T-helper 2 cell treated with Interferon-gamma antibody and Interleukin-4, amounts not matched to agents 5 μg/mL and 100 μg/mL, for 36 hours (primary cell): ENCODE data around the gene DNTT.
"Not testable (repeated sequence)": the region's sequence is repeated elsewhere in the genome, so short reads cannot be mapped to it uniquely, and the experiment has no call there.

Experiments used
- DNase-seq: peaks from one replicate; pipeline ENCODE4 v3.0.0; 2021; ENCODE audit warnings: low spot score
- H3K27ac Mint-ChIP-seq: one replicate; pipeline ENCODE4 v1.8.0; 2021; ENCODE audit warnings: mild to moderate bottlenecking, mixed read lengths
- H3K27me3 Mint-ChIP-seq: one replicate; pipeline ENCODE4 v1.8.0; 2021; ENCODE audit warnings: low read depth, mixed read lengths
- H3K36me3 Mint-ChIP-seq: one replicate; pipeline ENCODE4 v1.8.0; 2021; ENCODE audit warnings: low read depth, mixed read lengths
- H3K4me1 Mint-ChIP-seq: one replicate; pipeline ENCODE4 v1.8.0; 2021; ENCODE audit warnings: low read depth, mixed read lengths
- H3K4me3 Mint-ChIP-seq: one replicate; pipeline ENCODE4 v1.8.0; 2022; ENCODE audit warnings: mild to moderate bottlenecking, moderate library complexity, mixed read lengths
- H3K9me3 Mint-ChIP-seq: one replicate; pipeline ENCODE4 v1.8.0; 2021; ENCODE audit warnings: mixed read lengths

The DNTT gene

DNA sequence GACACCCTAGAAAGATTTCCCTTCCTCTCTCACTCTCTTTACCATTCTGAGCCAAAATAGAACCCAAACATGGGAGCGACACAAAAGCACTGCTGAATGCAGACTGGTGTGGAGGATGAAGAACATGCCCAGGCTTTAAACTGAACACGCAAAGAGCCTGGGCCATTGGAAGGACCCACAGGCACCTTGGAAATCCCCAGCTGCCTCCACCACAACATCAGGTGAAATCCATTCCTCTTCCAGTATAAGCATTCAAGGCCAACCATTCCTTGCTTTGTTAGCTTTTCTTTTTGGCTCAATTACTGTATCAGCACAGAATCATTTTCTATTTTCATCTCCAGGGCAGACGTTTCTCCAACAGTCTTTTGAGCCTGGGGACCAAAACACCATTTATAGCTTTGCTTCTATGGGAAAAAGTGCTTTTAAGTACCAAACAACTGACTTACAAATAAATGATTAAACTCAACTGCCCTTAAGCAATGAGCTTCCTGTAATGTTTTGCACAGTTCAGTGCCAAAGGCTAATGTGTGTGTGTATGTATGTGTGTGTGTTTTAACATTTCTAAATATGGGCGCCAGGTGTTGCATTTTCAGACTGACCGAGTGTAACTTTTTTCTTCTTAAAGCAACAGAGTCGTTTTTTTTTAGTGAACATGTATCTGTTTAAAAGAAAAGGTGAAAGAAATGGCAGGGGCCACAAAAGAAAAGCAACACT is 16.7 kb upstream of the DNTT start:
- no peaks in the 10 kb centered on the region for H3K9me3 Mint-ChIP-seq
- H3K4me3 Mint-ChIP-seq: peak overlapping the region; percentile 51
- H3K27ac Mint-ChIP-seq: no peak overlapping the region
- peaks cover 13% of the 10 kb centered on the region for H3K4me1 Mint-ChIP-seq
- H3K27me3 Mint-ChIP-seq: no peaks in the 10 kb centered on the region
- no peaks in the 10 kb centered on the region for H3K36me3 Mint-ChIP-seq
- DNase-seq: no peak

- no peak for DNase-seq
- H3K9me3 Mint-ChIP-seq: no peaks in the 10 kb centered on the region
- H3K27me3 Mint-ChIP-seq: no peaks in the 10 kb centered on the region
- H3K4me1 Mint-ChIP-seq: peaks cover 13% of the 10 kb centered on the region
- H3K36me3 Mint-ChIP-seq: no peaks in the 10 kb centered on the region
- peak overlapping the region; percentile 58 for H3K27ac Mint-ChIP-seq
- peak overlapping the region; percentile 51 for H3K4me3 Mint-ChIP-seq
Observed at GRCh38 chr10:96288151-96288621, 16.0 kb upstream of the DNTT start.

GRCh38 chr10:96289218-96289910 is 14.9 kb upstream of the DNTT start:
- H3K9me3 Mint-ChIP-seq: no peaks in the 10 kb centered on the region
- no peak overlapping the region for H3K27ac Mint-ChIP-seq
- H3K36me3 Mint-ChIP-seq: no peaks in the 10 kb centered on the region
- peaks cover 19% of the 10 kb centered on the region for H3K4me1 Mint-ChIP-seq
- peaks cover 5% of the 10 kb centered on the region for H3K27me3 Mint-ChIP-seq
- no peak for DNase-seq
- H3K4me3 Mint-ChIP-seq: no peak overlapping the region

DNA sequence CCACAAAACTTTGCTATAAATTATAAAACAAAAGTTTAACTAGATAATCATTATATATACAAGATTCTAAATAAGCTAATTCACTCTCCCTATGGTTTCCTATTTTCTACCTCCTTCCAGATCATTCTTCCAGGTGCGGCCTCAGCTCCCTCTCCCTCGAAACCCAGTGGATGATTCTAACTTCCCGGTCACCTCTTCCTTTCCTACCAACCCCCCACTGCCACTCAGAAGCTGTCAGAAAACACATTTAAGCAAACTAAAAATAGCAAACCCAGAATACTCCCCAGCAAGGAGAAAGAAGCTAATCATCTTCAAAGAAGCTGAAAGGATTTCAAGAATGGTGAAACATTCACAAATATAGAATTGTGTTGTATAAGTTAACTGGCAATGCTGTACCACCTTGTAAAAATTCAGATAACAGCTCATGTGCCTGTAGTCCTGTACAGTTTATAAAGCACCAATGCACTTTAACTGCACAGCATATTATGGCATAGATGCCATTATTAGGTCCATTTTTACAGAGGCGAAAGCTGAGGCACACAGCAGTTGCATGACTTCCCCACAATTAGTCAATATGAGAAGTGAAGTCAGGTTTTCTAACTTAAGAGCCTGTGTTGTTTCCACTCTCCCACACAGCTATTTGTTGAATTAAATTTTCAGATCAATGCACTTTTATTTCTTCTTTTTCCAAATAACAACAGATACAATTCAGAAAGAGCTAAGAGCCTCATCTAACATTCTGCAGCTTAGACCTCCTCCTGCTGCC is 13.7 kb upstream of the DNTT start:
- H3K4me1 Mint-ChIP-seq: peaks cover 22% of the 10 kb centered on the region
- H3K9me3 Mint-ChIP-seq: no peaks in the 10 kb centered on the region
- peaks cover 5% of the 10 kb centered on the region for H3K27me3 Mint-ChIP-seq
- H3K4me3 Mint-ChIP-seq: no peak overlapping the region
- H3K27ac Mint-ChIP-seq: no peak overlapping the region
- no peak for DNase-seq
- H3K36me3 Mint-ChIP-seq: no peaks in the 10 kb centered on the region

DNA sequence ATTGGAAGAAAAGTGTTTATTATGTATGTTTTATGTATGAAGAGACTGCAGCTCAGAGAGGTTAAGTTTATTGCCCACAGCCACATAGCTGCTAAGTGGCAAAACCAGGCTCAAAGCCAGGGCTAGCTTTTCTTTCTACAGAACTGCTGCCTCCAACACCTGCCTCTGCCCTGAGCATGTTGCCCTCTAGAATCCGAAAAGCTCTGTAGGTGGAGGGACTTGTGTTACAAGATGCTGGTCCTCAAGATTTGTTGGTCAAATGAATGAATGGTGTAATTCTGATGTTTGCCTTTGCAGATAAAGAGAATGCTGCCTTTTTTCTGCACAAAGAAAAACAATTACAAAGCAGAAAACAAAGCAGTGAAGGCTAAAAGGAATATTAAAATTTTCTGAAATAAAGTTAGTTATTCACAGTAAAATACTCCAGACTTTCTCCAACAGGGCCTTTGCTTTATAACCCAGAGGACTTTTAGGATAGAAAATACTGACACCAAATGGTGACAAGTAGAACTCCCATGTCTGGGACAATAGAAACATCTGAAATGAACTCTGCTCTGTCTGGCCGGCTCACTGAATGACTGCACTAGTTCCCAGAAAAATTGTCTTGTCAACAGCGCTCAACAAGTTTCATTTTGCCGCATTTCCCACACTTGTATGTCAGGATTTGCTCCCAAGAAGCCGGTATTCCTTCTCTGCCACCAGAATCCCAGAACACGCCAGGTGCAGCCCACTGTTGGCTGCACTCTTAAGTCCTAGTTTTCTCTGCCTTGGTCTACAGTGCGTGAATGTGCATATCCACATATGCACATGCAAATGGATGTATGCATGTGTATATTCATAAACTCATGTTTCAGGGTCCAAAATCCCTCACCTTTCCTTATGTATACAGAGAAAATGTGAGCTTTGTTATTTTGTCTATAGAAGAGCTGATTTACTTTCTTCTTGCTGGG is 11.0 kb upstream of the DNTT start:
- Mint-ChIP-seq H3K4me1 (peaks cover 17% of the 10 kb centered on the region), H3K36me3 (no peaks in the 10 kb centered on the region), H3K9me3 (no peaks in the 10 kb centered on the region), H3K27me3 (peaks cover 5% of the 10 kb centered on the region), H3K4me3 (no peak overlapping the region), H3K27ac (no peak overlapping the region)
- DNase-seq: no peak

DNA sequence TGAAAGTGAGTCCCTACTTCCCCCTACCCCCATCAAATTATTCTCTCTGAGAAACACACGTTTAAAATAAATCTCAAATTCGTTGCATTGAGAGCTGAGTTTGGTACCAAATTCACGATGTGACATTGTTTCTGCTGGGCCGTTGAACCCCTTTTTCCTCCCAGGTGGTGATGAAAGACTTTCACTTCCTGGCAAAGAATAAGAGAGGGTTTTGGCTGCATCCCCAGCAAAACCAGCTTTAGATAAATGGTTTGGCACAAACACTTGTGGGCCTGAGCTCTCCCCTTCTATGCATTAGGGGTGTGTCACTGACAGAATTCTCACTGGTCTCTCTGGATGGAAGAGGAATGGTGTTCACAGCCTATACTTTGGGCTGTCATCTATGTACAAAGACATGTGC is 8.8 kb upstream of the DNTT start:
- DNase-seq: no peak
- no peak overlapping the region for H3K27ac Mint-ChIP-seq
- no peak overlapping the region for H3K4me3 Mint-ChIP-seq
- H3K4me1 Mint-ChIP-seq: peaks cover 21% of the 10 kb centered on the region
- H3K27me3 Mint-ChIP-seq: peaks cover 5% of the 10 kb centered on the region
- H3K9me3 Mint-ChIP-seq: no peaks in the 10 kb centered on the region
- H3K36me3 Mint-ChIP-seq: no peaks in the 10 kb centered on the region

DNA sequence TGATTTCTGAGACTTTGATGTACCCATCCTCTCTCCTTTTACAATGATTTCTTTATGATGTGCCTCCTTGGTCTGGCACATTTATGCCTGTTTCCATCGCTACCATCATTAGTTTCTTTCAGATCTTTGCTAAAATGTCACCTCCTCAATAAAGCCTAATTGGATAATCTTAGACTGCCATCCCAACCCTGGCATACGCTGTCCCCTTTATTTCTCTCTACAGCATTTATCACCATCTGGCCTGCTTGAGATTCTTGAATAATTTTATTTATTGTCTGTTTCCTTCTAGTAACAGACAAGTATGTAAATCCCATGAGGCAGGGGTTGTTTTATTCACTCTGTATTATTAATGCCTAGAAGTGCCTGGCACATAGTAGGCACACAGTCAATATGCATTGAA is 6.7 kb upstream of the DNTT start:
- no peaks in the 10 kb centered on the region for H3K9me3 Mint-ChIP-seq
- peaks cover 21% of the 10 kb centered on the region for H3K4me1 Mint-ChIP-seq

DNA sequence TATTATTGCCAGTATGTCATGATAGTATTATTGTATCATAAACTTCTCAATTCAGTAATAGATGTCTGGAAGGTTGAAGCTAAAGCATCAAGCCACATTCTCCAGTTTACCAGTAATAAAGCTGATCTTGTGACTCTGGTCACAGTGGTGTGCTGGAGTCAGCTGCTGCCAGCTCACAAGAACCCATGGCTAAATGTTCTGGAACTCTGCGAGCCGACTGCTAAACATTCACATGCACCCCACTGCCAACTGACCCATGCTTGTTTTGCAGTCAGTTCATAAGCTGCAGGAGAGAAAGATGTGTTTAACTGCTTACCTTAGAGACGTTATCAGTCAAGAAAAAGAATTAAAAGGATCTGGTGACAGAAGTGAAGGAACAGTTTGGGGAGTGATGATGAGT is 5.9 kb upstream of the DNTT start:
- Mint-ChIP-seq H3K4me3 (no peak overlapping the region), H3K27ac (no peak overlapping the region)

More for the DNA sequence above, 6.7 kb upstream of the DNTT start:
- no peak overlapping the region for H3K27ac Mint-ChIP-seq
- H3K27me3 Mint-ChIP-seq: peaks cover 5% of the 10 kb centered on the region
- no peaks in the 10 kb centered on the region for H3K36me3 Mint-ChIP-seq
- no peak overlapping the region for H3K4me3 Mint-ChIP-seq
- DNase-seq: no peak

GRCh38 chr10:96299383-96299782 is 4.9 kb upstream of the DNTT start:
- no peak overlapping the region for H3K27ac Mint-ChIP-seq
- DNase-seq: no peak
- H3K36me3 Mint-ChIP-seq: no peaks in the 10 kb centered on the region
- peaks cover 9% of the 10 kb centered on the region for H3K27me3 Mint-ChIP-seq
- peak overlapping the region; percentile 49 for H3K4me3 Mint-ChIP-seq
- H3K9me3 Mint-ChIP-seq: no peaks in the 10 kb centered on the region
- H3K4me1 Mint-ChIP-seq: peaks cover 15% of the 10 kb centered on the region

More for the DNA sequence above, 5.9 kb upstream of the DNTT start:
- no peaks in the 10 kb centered on the region for H3K9me3 Mint-ChIP-seq
- no peak for DNase-seq
- peaks cover 6% of the 10 kb centered on the region for H3K27me3 Mint-ChIP-seq
- no peaks in the 10 kb centered on the region for H3K36me3 Mint-ChIP-seq
- peaks cover 21% of the 10 kb centered on the region for H3K4me1 Mint-ChIP-seq

DNA sequence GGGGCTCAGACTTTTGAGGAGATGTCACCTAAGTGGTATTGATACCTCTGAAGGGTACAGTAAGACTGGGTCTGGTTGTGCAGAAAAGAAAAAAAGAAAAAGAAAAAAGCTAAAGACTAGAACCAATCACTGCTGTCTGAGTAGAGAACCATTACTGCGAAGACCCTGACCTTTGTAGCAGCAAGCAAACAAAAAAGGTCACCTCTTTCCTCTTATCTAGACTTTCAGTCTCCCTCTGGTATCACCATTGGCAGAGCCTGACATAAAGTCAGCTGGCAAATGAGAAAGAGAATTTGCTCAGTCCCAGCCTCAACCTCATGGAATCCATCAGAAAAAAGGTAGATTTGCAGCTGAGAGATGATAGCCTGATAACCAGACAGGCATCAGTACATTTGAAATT is 2.6 kb upstream of the DNTT start:
- H3K4me3 Mint-ChIP-seq: no peak overlapping the region
- no peak overlapping the region for H3K27ac Mint-ChIP-seq
- no peaks in the 10 kb centered on the region for H3K36me3 Mint-ChIP-seq
- H3K4me1 Mint-ChIP-seq: peaks cover 7% of the 10 kb centered on the region
- H3K9me3 Mint-ChIP-seq: no peaks in the 10 kb centered on the region
- H3K27me3 Mint-ChIP-seq: peaks cover 24% of the 10 kb centered on the region
- DNase-seq: no peak

- no peak overlapping the region for H3K4me3 Mint-ChIP-seq
- no peaks in the 10 kb centered on the region for H3K4me1 Mint-ChIP-seq
- peaks cover 35% of the 10 kb centered on the region for H3K27me3 Mint-ChIP-seq
- no peaks in the 10 kb centered on the region for H3K36me3 Mint-ChIP-seq
- H3K27ac Mint-ChIP-seq: no peak overlapping the region
- DNase-seq: no peak
- no peaks in the 10 kb centered on the region for H3K9me3 Mint-ChIP-seq
Observed at GRCh38 chr10:96305019-96305418, 785 bp downstream of the DNTT start.

- Mint-ChIP-seq H3K4me1 (no peaks in the 10 kb centered on the region), H3K4me3 (no peak overlapping the region), H3K36me3 (no peaks in the 10 kb centered on the region), H3K27me3 (peaks cover 37% of the 10 kb centered on the region), H3K9me3 (no peaks in the 10 kb centered on the region), H3K27ac (no peak overlapping the region)
- no peak for DNase-seq
Observed at GRCh38 chr10:96306516-96306915, 2.3 kb downstream of the DNTT start.

DNA sequence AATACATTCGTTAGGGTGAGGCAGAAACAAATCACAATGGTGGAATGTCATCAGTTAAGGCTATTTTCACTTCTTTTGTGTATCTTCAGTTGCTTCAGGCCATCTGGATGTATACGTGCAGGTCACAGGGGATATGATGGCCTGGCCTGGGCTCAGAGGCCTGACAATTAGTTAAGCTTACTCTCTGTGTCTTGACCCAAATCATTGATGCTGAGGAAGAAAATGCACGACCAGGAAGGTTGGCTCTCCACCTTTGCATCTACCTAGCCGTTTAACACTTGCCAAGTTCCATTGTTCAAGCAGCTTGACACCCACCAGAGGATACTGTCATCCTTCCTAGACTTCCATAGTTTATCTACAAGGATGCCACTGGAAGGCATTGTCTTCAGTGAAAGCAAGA is 4.6 kb downstream of the DNTT start:
- H3K36me3 Mint-ChIP-seq, H3K4me1 Mint-ChIP-seq, DNase-seq, H3K9me3 Mint-ChIP-seq, H3K27ac Mint-ChIP-seq, H3K4me3 Mint-ChIP-seq: not testable (repeated sequence)
- peaks cover 39% of the 10 kb centered on the region for H3K27me3 Mint-ChIP-seq
